Muscle layer of duodenum (tissue), 2 donors: ENCODE data around the gene PHF11.

ENCODE experiments used
- H3K27ac ChIP-seq: one replicate; pipeline ENCODE4 v1.7.0; 2013; ENCODE audit warnings: mild to moderate bottlenecking, low read length
- H3K27me3 ChIP-seq: one replicate; pipeline ENCODE4 v1.7.0; 2013; ENCODE audit warnings: low read depth, mild to moderate bottlenecking, control low read depth, low read length
- H3K36me3 ChIP-seq, 2 donors: one replicate each; pipeline ENCODE4 v1.7.0; 2013; ENCODE audit warnings: low read length in 2 of 2, control low read depth in 1 of 2, mild to moderate bottlenecking in 1 of 2; ENCODE audit not compliant: insufficient read depth in 2 of 2, control insufficient read depth in 1 of 2
- H3K4me1 ChIP-seq, 2 donors: one replicate each; pipeline ENCODE4 v1.7.0; 2013; ENCODE audit warnings: low read length in 2 of 2, mild to moderate bottlenecking in 2 of 2, control low read depth in 1 of 2, moderate library complexity in 1 of 2; ENCODE audit not compliant: insufficient read depth in 2 of 2, control insufficient read depth in 1 of 2
- H3K4me3 ChIP-seq, 2 donors: one replicate each; pipeline ENCODE4 v1.7.0; 2013; ENCODE audit warnings: low read length in 2 of 2, low read depth in 1 of 2, mild to moderate bottlenecking in 1 of 2
- H3K9me3 ChIP-seq, 2 donors: one replicate each; pipeline ENCODE4 v1.7.0; 2013; ENCODE audit warnings: low read length in 2 of 2, control low read depth in 1 of 2, mild to moderate bottlenecking in 1 of 2; ENCODE audit not compliant: control insufficient read depth in 1 of 2
- donor health status: healthy.

PHF11 gene

DNA sequence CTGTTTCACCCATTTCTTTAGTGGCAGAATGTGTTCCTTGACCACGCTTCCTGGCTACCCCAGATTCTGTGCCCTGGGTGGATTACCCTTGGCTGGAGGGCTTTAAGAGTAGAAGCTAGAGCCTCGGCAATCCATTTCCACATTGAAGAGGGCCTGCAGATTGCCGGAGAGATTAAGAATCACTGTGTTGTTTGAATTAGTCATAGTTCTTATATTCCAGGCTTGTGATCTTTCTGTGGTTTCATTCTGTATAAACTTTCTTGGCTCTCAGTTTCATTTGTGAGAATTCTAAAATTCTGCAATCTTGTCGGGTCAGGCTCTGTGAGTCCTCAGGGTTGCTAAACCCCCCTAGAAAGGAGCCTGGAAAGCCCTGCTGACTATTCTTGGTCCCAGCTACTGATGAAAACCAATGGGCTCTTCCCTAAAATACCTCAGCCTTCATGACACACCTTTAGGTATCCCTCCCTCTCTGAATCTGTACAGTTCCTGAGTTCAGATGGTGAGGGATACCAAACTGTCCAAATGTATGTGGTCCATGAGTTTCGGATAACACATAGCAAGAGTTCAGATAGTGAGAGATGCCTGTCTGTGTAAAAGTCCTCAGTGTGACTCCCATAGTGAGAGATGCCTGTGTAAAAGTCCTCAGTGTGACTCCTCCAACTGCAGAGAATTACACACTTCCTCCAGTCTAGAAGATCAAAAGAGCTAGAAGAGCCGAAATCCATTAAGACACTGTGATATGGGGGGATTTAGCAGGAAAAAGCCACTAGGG lies 4.3 kb downstream of the PHF11 start:
- H3K27ac ChIP-seq, result peak overlapping the region; percentile 19
- H3K4me3 ChIP-seq, result no peak overlapping the region
- H3K4me1 ChIP-seq, result no peaks in the 10 kb centered on the region

DNA sequence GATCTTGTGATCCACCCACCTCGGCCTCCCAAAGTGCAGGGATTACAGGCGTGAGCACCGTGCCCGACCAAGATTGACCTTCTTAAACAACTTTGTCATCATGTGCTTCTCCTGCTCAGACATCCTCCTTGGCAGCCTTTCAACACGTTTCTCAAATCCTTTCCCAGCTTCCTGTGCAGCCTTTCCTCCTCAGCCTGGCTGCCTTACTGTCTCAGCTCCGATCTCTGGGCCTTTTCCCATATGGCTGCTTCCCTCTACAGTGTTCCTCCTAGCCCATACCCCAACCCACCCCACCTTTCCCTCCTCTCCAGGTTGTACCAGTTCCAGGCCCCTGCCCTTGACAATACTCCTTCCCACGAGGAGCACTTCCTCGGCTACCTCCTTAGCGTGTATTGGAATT lies 7.2 kb downstream of the PHF11 start:
- Histone ChIP-seq H3K36me3 (peaks cover 0 to 8% of the 10 kb centered on the region in 2 donors), H3K9me3 (no peaks in the 10 kb centered on the region), H3K4me3 (no peak overlapping the region), H3K27me3 (no peaks in the 10 kb centered on the region), H3K4me1 (no peaks in the 10 kb centered on the region), H3K27ac (no peak overlapping the region)

More for the DNA sequence above, 4.3 kb downstream of the PHF11 start:
- Histone ChIP-seq H3K36me3 (peaks cover 0 to 4% of the 10 kb centered on the region in 2 donors), H3K9me3 (no peaks in the 10 kb centered on the region), H3K27me3 (no peaks in the 10 kb centered on the region)

DNA sequence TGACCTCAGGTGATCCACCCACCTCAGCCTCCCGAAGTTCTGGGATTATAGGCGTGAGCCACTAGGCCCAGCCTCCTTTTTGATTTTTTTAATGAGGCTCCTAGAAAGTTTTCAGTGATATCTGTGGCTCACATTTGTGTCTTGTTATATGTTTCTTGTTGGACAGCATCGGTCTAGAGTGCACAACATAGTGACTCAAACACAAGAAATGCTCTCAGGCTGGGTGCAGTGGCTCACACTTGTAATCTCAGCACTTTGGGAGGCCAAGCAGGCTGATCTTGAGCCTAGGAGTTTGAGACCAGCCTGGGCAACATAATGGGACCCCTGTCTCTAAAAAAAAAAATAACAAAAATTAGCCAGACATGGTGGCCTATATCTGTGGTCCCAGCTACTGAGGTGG lies 8.2 kb downstream of the PHF11 start:
- no peaks in the 10 kb centered on the region for H3K27me3 ChIP-seq
- H3K4me3 ChIP-seq, result no peak overlapping the region
- H3K4me1 ChIP-seq, result no peaks in the 10 kb centered on the region
- no peaks in the 10 kb centered on the region for H3K9me3 ChIP-seq
- peaks cover 0 to 8% of the 10 kb centered on the region in 2 donors for H3K36me3 ChIP-seq
- H3K27ac ChIP-seq, result no peak overlapping the region

- Histone ChIP-seq H3K4me3 (no peak overlapping the region), H3K9me3 (no peaks in the 10 kb centered on the region), H3K27me3 (no peaks in the 10 kb centered on the region), H3K36me3 (peaks cover 25 to 27% of the 10 kb centered on the region in 2 donors), H3K4me1 (no peaks in the 10 kb centered on the region), H3K27ac (no peak overlapping the region)
Observed at GRCh38 chr13:49512578-49512977, 16.8 kb downstream of the PHF11 start.

GRCh38 chr13:49516467-49516866 lies 20.7 kb downstream of the PHF11 start:
- Histone ChIP-seq H3K36me3 (peaks cover 32 to 37% of the 10 kb centered on the region in 2 donors), H3K4me3 (no peak overlapping the region), H3K9me3 (no peaks in the 10 kb centered on the region), H3K27ac (no peak overlapping the region), H3K27me3 (no peaks in the 10 kb centered on the region), H3K4me1 (no peaks in the 10 kb centered on the region)

GRCh38 chr13:49517461-49517860 lies 21.7 kb downstream of the PHF11 start:
- H3K4me1 ChIP-seq, result no peaks in the 10 kb centered on the region
- no peaks in the 10 kb centered on the region for H3K27me3 ChIP-seq
- no peak overlapping the region for H3K27ac ChIP-seq
- H3K9me3 ChIP-seq, result no peaks in the 10 kb centered on the region
- no peak overlapping the region for H3K4me3 ChIP-seq
- peaks cover 32 to 38% of the 10 kb centered on the region in 2 donors for H3K36me3 ChIP-seq

- H3K9me3 ChIP-seq, result no peaks in the 10 kb centered on the region
- no peak overlapping the region for H3K27ac ChIP-seq
- no peaks in the 10 kb centered on the region for H3K27me3 ChIP-seq
- peaks cover 14 to 27% of the 10 kb centered on the region in 2 donors for H3K36me3 ChIP-seq
- H3K4me3 ChIP-seq, result no peak overlapping the region
- H3K4me1 ChIP-seq, result no peaks in the 10 kb centered on the region
Observed at GRCh38 chr13:49521224-49521623, 25.5 kb downstream of the PHF11 start.

GRCh38 chr13:49524740-49525501 lies 29.2 kb downstream of the PHF11 start:
- peaks cover 6 to 36% of the 10 kb centered on the region in 2 donors for H3K36me3 ChIP-seq
- H3K4me3 ChIP-seq, result no peak overlapping the region
- no peaks in the 10 kb centered on the region for H3K4me1 ChIP-seq
- no peaks in the 10 kb centered on the region for H3K9me3 ChIP-seq
- no peaks in the 10 kb centered on the region for H3K27me3 ChIP-seq
- H3K27ac ChIP-seq, result no peak overlapping the region

DNA sequence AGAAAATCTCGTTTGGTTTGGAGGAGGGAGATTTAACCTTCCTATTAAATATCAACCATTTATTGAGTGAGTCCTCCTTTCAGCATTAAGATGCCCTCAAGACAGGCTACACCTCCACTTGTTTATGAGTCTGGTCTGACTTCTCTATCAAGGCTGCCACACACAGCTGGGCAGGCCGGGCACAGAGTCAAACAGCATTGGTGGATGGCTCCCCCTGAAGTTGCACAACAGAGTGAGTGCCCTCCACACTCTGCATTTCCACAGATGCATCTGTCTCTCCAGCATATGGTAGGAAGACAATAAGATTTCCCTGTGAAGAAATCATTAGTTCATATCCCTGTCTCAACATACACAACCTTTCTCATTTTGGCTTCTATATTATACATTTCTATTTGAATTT lies 31.4 kb downstream of the PHF11 start:
- no peaks in the 10 kb centered on the region for H3K27me3 ChIP-seq
- H3K36me3 ChIP-seq, result peaks cover 0 to 36% of the 10 kb centered on the region in 2 donors
- H3K4me3 ChIP-seq, result no peak overlapping the region
- no peak overlapping the region for H3K27ac ChIP-seq
- no peaks in the 10 kb centered on the region for H3K4me1 ChIP-seq
- no peaks in the 10 kb centered on the region for H3K9me3 ChIP-seq

DNA sequence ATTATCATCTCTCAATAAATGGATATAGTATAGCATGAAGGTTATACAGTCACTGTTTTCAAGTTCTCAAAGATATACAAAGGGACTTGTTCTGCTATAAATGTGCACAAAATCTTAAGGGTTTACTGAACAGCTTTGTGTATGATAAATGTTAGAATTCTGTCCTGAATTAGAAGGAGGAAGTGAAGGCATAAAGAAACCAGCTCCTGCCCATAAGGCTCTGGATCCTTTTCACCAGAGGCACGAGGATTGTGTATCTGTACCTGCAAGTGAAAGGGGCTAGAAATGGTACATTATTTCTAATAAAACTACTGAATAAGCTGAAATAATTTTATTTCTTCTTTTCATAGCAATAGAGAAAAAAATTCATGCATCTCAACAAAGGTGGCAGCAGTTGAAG lies 32.4 kb downstream of the PHF11 start:
- H3K4me3 ChIP-seq, result no peak overlapping the region
- no peaks in the 10 kb centered on the region for H3K27me3 ChIP-seq
- H3K36me3 ChIP-seq, result peaks cover 0 to 35% of the 10 kb centered on the region in 2 donors
- no peaks in the 10 kb centered on the region for H3K9me3 ChIP-seq
- H3K27ac ChIP-seq, result no peak overlapping the region
- no peaks in the 10 kb centered on the region for H3K4me1 ChIP-seq

- H3K9me3 ChIP-seq, result no peaks in the 10 kb centered on the region
- no peak overlapping the region for H3K27ac ChIP-seq
- no peak overlapping the region for H3K4me3 ChIP-seq
- peaks cover 4 to 19% of the 10 kb centered on the region in 2 donors for H3K36me3 ChIP-seq
- H3K4me1 ChIP-seq, result no peaks in the 10 kb centered on the region
- H3K27me3 ChIP-seq, result no peaks in the 10 kb centered on the region
Observed at GRCh38 chr13:49530457-49530856, 34.7 kb downstream of the PHF11 start.
